Stomach (tissue), 9 donors: ENCODE measurements around the gene JAK1. TPM values are rescaled to one million over a fixed set of nuclear protein-coding genes. Genes with fewer than 3 reads are reported as not detected.
A peak's percentile ranks its signal among the peaks of the same experiment; 100 is the strongest.

Experiments used
- DNase-seq, 2 donors: peaks; one replicate each; pipeline versions ENCODE4 v3.0.0 to v3.0.0-alpha.2; 2013 to 2019
- H3K27ac ChIP-seq, 5 donors: fragments of 200-600 bp in 4 of 5; sonication (generic) in 4 of 5; one replicate each; pipeline ENCODE4 v1.5.1; 2013 to 2019; ENCODE audit warnings: mild to moderate bottlenecking in 1 of 5, moderate library complexity in 1 of 5
- H3K27me3 ChIP-seq, 3 donors: fragments of 200-600 bp; sonication (generic); one replicate each; pipeline ENCODE4 v1.5.1; 2017 to 2019; ENCODE audit warnings: mixed run types in 1 of 3
- H3K36me3 ChIP-seq, 4 donors: fragments of 200-600 bp; sonication (generic); 1 replicate in 3 of 4; 2 replicates in 1 of 4; pipeline ENCODE4 v1.5.1; 2016 to 2019
- H3K4me1 ChIP-seq, 4 donors: fragments of 200-600 bp; sonication (generic); one replicate each; pipeline ENCODE4 v1.5.1; 2016 to 2019
- H3K4me3 ChIP-seq, 4 donors: fragments of 200-600 bp; sonication (generic) in 3 of 4; one replicate each; pipeline ENCODE4 v1.5.1; 2016 to 2019; ENCODE audit warnings: mild to moderate bottlenecking in 1 of 4
- H3K9me3 ChIP-seq, 4 donors: fragments of 200-600 bp; sonication (generic); one replicate each; pipeline ENCODE4 v1.5.1; 2016 to 2019
- EP300 ChIP-seq: sonication (generic); formaldehyde crosslinking; IDR thresholded peaks from one replicate; pipeline ENCODE4 v1.6.1; 2017; ENCODE audit warnings: antibody characterized with exemption
- POLR2A ChIP-seq, 4 donors: fragments of 450-650 bp; IDR thresholded peaks; one replicate each; pipeline ENCODE4 v1.6.1; 2016; ENCODE audit warnings: antibody characterized with exemption in 4 of 4, control low read depth in 2 of 4, mild to moderate bottlenecking in 1 of 4, moderate library complexity in 1 of 4
- POLR2AphosphoS5 ChIP-seq, 3 donors: sonication (generic); formaldehyde crosslinking; IDR thresholded peaks; one replicate each; pipeline ENCODE4 v1.6.1; 2016; ENCODE audit warnings: antibody characterized with exemption in 3 of 3
- WGBS, 5 donors: extraction: QIAGEN DNeasy Blood & Tissue Kit in 3 of 5; methylation state at CpG; one replicate each; pipeline versions ENCODE4 v1.1.5 to v1.1.7; 2013 to 2018; 5-methylcytosine and 5-hydroxymethylcytosine counted together
- intact Hi-C: fragments of 100-400 bp; cut with DNase I; formaldehyde crosslinking; loops from one replicate; pipeline ENCODE4 v1.15.1; 2023; ENCODE audit warnings: low total_unique reads
- polyA plus RNA-seq, 3 donors: library from polyadenylated mRNA; stranded (reverse); fragments of 200-250 nt; gene quantifications; one replicate each; pipeline ENCODE4 v1.2.3, GENCODE V29; 2013
- total RNA-seq, 5 donors: library from RNA; depleted of rRNA; stranded (reverse); fragments of >200 nt; gene quantifications; one replicate each; pipeline versions ENCODE4 v1.1.0 to v1.2.3, GENCODE V29; 2014 to 2016
- TF ChIP-seq, protein P1 (sequence below), 7 experiments: fragments of 450-650 bp in 4 of 7; fragments of 200-600 bp in 3 of 7; sonication (generic) in 3 of 7; IDR thresholded peaks; one replicate each; pipeline ENCODE4 v1.5.1; 2016 to 2019; ENCODE audit warnings: antibody characterized with exemption in 7 of 7, control low read depth in 2 of 7, mild to moderate bottlenecking in 1 of 7
- donor health status: healthy with polysubstance abuse.
- donor health status: Bipolar disorder and iron deficiency.
- donor health status: healthy.

Gene JAK1
- total and polyA plus RNA-seq, 8 donors: 21.3 to 149 (median 77.7) TPM

DNA sequence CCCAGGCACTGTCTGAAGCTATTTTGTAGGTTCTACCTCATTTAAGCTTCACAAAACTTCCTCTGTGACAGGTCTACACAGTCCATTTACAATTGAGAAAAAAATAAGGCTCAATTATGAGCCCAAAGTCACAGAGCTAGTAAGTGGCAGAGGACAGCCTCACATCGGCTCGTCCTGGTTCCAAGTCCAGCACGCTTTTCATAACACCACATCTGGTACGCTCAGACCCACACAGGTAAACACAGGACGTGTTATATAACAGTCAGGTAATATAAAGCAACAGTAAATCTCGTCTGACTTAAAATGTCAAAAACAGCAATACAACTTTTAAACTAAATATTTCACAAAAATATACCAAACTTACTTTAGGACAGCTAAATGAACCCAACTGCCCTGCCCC lies 13.1 kb downstream of the JAK1 start:
- no peaks in the 10 kb centered on the region for H3K9me3 ChIP-seq
- no peaks in the 10 kb centered on the region for H3K27me3 ChIP-seq
- no peak for TF ChIP-seq POLR2A (IDR thresholded peaks at IDR 0.05)
- no peak for TF ChIP-seq EP300
- TF ChIP-seq, protein P1, sequence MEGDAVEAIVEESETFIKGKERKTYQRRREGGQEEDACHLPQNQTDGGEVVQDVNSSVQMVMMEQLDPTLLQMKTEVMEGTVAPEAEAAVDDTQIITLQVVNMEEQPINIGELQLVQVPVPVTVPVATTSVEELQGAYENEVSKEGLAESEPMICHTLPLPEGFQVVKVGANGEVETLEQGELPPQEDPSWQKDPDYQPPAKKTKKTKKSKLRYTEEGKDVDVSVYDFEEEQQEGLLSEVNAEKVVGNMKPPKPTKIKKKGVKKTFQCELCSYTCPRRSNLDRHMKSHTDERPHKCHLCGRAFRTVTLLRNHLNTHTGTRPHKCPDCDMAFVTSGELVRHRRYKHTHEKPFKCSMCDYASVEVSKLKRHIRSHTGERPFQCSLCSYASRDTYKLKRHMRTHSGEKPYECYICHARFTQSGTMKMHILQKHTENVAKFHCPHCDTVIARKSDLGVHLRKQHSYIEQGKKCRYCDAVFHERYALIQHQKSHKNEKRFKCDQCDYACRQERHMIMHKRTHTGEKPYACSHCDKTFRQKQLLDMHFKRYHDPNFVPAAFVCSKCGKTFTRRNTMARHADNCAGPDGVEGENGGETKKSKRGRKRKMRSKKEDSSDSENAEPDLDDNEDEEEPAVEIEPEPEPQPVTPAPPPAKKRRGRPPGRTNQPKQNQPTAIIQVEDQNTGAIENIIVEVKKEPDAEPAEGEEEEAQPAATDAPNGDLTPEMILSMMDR (IDR thresholded peaks at IDR 0.05): no peak
- TF ChIP-seq POLR2AphosphoS5 (IDR thresholded peaks at IDR 0.05): no peak
- H3K36me3 ChIP-seq: no peaks in the 10 kb centered on the region
- peaks cover 39 to 96% (median 81%) of the 10 kb centered on the region in 4 donors for H3K4me1 ChIP-seq
- WGBS, 5 donors: 47 to 61% (median 55%) methylated on average over 6 of the region's 6 CpGs
- DNase-seq: no peak
- intact Hi-C loops: no loop called here
- H3K27ac ChIP-seq: peak overlapping the region in 1 of 5 donors; percentile 20
- H3K4me3 ChIP-seq: no peak overlapping the region

- Histone ChIP-seq H3K27ac (peak overlapping the region in 1 of 5 donors; percentile 20), H3K27me3 (no peaks in the 10 kb centered on the region), H3K9me3 (no peaks in the 10 kb centered on the region), H3K4me3 (no peak overlapping the region), H3K36me3 (no peaks in the 10 kb centered on the region), H3K4me1 (peaks cover 30 to 90% (median 74%) of the 10 kb centered on the region in 4 donors)
- DNase-seq: no peak
- intact Hi-C loops: no loop called here
- no peak for TF ChIP-seq EP300
- TF ChIP-seq POLR2A (IDR thresholded peaks at IDR 0.05): no peak
- no peak for TF ChIP-seq POLR2AphosphoS5 (IDR thresholded peaks at IDR 0.05)
- TF ChIP-seq, protein P1 (IDR thresholded peaks at IDR 0.05): no peak
- WGBS, 5 donors: 57 to 75% (median 65%) methylated on average over 6 of the region's 6 CpGs
These were observed 16.0 kb downstream of the JAK1 start for GRCh38 chr1:64950284-64950809.

GRCh38 chr1:64948905-64949833 lies 17.2 kb downstream of the JAK1 start:
- TF ChIP-seq POLR2A (IDR thresholded peaks at IDR 0.05): no peak
- TF ChIP-seq POLR2AphosphoS5 (IDR thresholded peaks at IDR 0.05): no peak
- TF ChIP-seq, protein P1 (IDR thresholded peaks at IDR 0.05): no peak
- no peak for TF ChIP-seq EP300
- intact Hi-C loops: no loop called here
- Histone ChIP-seq H3K4me1 (peaks cover 30 to 90% (median 75%) of the 10 kb centered on the region in 4 donors), H3K27ac (peak overlapping the region in 1 of 5 donors; percentile 43), H3K9me3 (no peaks in the 10 kb centered on the region), H3K27me3 (no peaks in the 10 kb centered on the region), H3K36me3 (no peaks in the 10 kb centered on the region), H3K4me3 (no peak overlapping the region)
- no peak for DNase-seq
- 47 to 56% (median 51%) methylated on average over 3 of the region's 3 CpGs for WGBS, 5 donors

DNA sequence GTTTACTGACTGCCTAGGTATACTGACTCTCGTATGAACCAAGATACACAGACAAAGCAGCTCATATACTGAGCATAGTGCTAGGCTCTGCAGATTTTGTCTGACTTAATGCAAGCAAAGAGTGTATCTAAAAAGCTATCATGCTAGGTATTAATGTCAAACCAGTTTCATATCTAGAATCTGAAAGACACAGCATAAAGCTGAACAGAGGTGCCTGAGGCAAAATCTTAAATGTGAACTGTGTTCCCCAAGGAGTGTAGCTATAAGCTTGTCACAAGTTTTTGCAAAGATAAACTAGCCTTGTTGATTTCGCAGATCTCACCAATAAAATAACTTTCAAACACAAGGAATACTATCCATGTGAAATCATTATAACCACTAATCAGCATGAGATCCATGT lies 18.1 kb downstream of the JAK1 start:
- intact Hi-C loops: no loop called here
- no peak overlapping the region for H3K27ac ChIP-seq
- WGBS, 5 donors: 53 to 79% (median 69%) methylated on average over 2 of the region's 2 CpGs
- no peaks in the 10 kb centered on the region for H3K9me3 ChIP-seq
- H3K27me3 ChIP-seq: no peaks in the 10 kb centered on the region
- no peak for TF ChIP-seq EP300
- TF ChIP-seq POLR2AphosphoS5 (IDR thresholded peaks at IDR 0.05): no peak
- no peak for TF ChIP-seq POLR2A (IDR thresholded peaks at IDR 0.05)
- TF ChIP-seq, protein P1 (IDR thresholded peaks at IDR 0.05): no peak
- no peak overlapping the region for H3K4me3 ChIP-seq
- peaks cover 24 to 85% (median 69%) of the 10 kb centered on the region in 4 donors for H3K4me1 ChIP-seq
- DNase-seq: no peak
- H3K36me3 ChIP-seq: no peaks in the 10 kb centered on the region
